Astrocyte (in vitro differentiated cells and primary cell): Measurements from ENCODE around the gene ETFB. TPM values are rescaled to one million over a fixed set of nuclear protein-coding genes. Genes with fewer than 3 reads are reported as not detected.

Experiments used
- DNase-seq: peaks from one replicate; pipeline ENCODE4 v3.0.0-alpha.2; 2010; ENCODE audit warnings: low read depth
- FAIRE-seq: peaks from 2 replicates; lab custom pipeline; 2011; peaks lifted over from hg19 to GRCh38; lab: Jason Lieb, UNC
- H2AFZ ChIP-seq: 2 replicates; pipeline ENCODE4 v1.6.0; 2012; ENCODE audit warnings: low read depth, low read length, inconsistent platforms
- H3K27ac ChIP-seq: 2 replicates; pipeline ENCODE4 v1.5.1; 2011; ENCODE audit warnings: low read depth, low read length, inconsistent platforms
- H3K27me3 ChIP-seq: 2 replicates; pipeline ENCODE4 v1.6.0; 2011; ENCODE audit warnings: low read length, inconsistent platforms; ENCODE audit not compliant: insufficient read depth
- H3K36me3 ChIP-seq: 2 replicates; pipeline ENCODE4 v1.5.1; 2011; ENCODE audit warnings: low read length, inconsistent platforms; ENCODE audit not compliant: insufficient read depth
- H3K4me1 ChIP-seq: 2 replicates; pipeline ENCODE4 v1.5.1; 2011; ENCODE audit warnings: low read length, inconsistent platforms; ENCODE audit not compliant: insufficient read depth
- H3K4me2 ChIP-seq: 2 replicates; pipeline ENCODE4 v1.6.0; 2012; ENCODE audit warnings: low read length, inconsistent platforms
- H3K4me3 ChIP-seq: 2 replicates; pipeline ENCODE4 v1.5.1; 2011; ENCODE audit warnings: low read depth, mild to moderate bottlenecking, low read length, inconsistent platforms; ENCODE audit not compliant: insufficient read depth
- H3K79me2 ChIP-seq: 2 replicates; pipeline ENCODE4 v1.6.0; 2012; ENCODE audit warnings: mild to moderate bottlenecking, low read length, inconsistent platforms; ENCODE audit not compliant: insufficient read depth
- H3K9ac ChIP-seq: 2 replicates; pipeline ENCODE4 v1.6.0; 2012; ENCODE audit warnings: mild to moderate bottlenecking, low read length, inconsistent platforms
- H3K9me3 ChIP-seq: 2 replicates; pipeline ENCODE4 v1.5.1; 2012; ENCODE audit warnings: low read depth, mild to moderate bottlenecking, low read length, inconsistent platforms; ENCODE audit not compliant: insufficient read depth
- H4K20me1 ChIP-seq: 2 replicates; pipeline ENCODE4 v1.6.0; 2012; ENCODE audit warnings: low read length, inconsistent platforms; ENCODE audit not compliant: insufficient read depth
- H3K27ac Mint-ChIP-seq: one replicate; pipeline ENCODE4 v1.8.0; 2021; ENCODE audit warnings: mild to moderate bottlenecking, mixed read lengths; ENCODE audit not compliant: unreplicated experiment
- H3K27me3 Mint-ChIP-seq: one replicate; pipeline ENCODE4 v1.8.0; 2021; ENCODE audit warnings: low read depth, mixed read lengths; ENCODE audit not compliant: unreplicated experiment
- H3K36me3 Mint-ChIP-seq: one replicate; pipeline ENCODE4 v1.8.0; 2021; ENCODE audit warnings: low read depth, mixed read lengths; ENCODE audit not compliant: unreplicated experiment
- H3K4me1 Mint-ChIP-seq: one replicate; pipeline ENCODE4 v1.8.0; 2021; ENCODE audit warnings: low read depth, mixed read lengths; ENCODE audit not compliant: unreplicated experiment
- H3K4me3 Mint-ChIP-seq: one replicate; pipeline ENCODE4 v1.8.0; 2021; ENCODE audit warnings: mild to moderate bottlenecking, moderate library complexity, mixed read lengths; ENCODE audit not compliant: unreplicated experiment
- H3K9me3 Mint-ChIP-seq: one replicate; pipeline ENCODE4 v1.8.0; 2021; ENCODE audit warnings: mild to moderate bottlenecking, mixed read lengths; ENCODE audit not compliant: unreplicated experiment
- CTCF ChIP-seq: IDR thresholded peaks from 2 replicates; pipeline ENCODE4 v1.5.1; 2011; ENCODE audit warnings: low read depth, mild to moderate bottlenecking, inconsistent platforms, low read length, moderate library complexity; ENCODE audit not compliant: insufficient read depth
- EZH2 ChIP-seq: IDR thresholded peaks from 2 replicates; pipeline ENCODE4 v1.6.1; 2012; ENCODE audit warnings: mild to moderate bottlenecking, low read length, inconsistent platforms; ENCODE audit not compliant: insufficient read depth
- total RNA-seq: library from RNA; stranded (reverse); gene quantifications from 2 replicates; pipeline ENCODE4 v1.2.1, GENCODE V29; 2021

The ETFB gene
- total RNA-seq, 1 donor from 2014 or later: 64.3 TPM

- H3K4me1 Mint-ChIP-seq: no peaks in the 10 kb centered on the region
- H3K4me3 ChIP-seq: no peak overlapping the region
- H3K9me3 Mint-ChIP-seq: peaks cover 4% of the 10 kb centered on the region
- H3K79me2 ChIP-seq: no peaks in the 10 kb centered on the region
- no peak overlapping the region for H3K27ac ChIP-seq
- FAIRE-seq: no peak
- H3K9ac ChIP-seq: no peak overlapping the region
- H3K27me3 ChIP-seq: no peaks in the 10 kb centered on the region
- no peaks in the 10 kb centered on the region for H4K20me1 ChIP-seq
- H3K4me1 ChIP-seq: no peaks in the 10 kb centered on the region
- H2AFZ ChIP-seq: no peak overlapping the region
- H3K9me3 ChIP-seq: peaks cover 2% of the 10 kb centered on the region
- H3K27me3 Mint-ChIP-seq: peaks cover 20% of the 10 kb centered on the region
- no peaks in the 10 kb centered on the region for H3K36me3 ChIP-seq
- no peak for DNase-seq
- H3K4me2 ChIP-seq: no peak overlapping the region
- no peak overlapping the region for H3K27ac Mint-ChIP-seq
- no peaks in the 10 kb centered on the region for H3K36me3 Mint-ChIP-seq
- no peak overlapping the region for H3K4me3 Mint-ChIP-seq
- TF ChIP-seq EZH2 (no peak), CTCF (no peak)
Observed at GRCh38 chr19:51316688-51317087, 49.5 kb downstream of the ETFB start.

GRCh38 chr19:51311351-51312257 lies 54.6 kb downstream of the ETFB start, which contains the start of gene IGLON5:
Gene IGLON5 (plus strand): TSS chr19:51311644. CDS start chr19:51311848, 204 bp downstream.
- Histone ChIP-seq H3K9ac (no peak within 1 kb of the TSS), H3K4me1 (no peaks in the 10 kb centered on the region), H3K36me3 (no peaks in the 10 kb centered on the region), H3K27ac (no peak within 1 kb of the TSS), H3K27me3 (no peaks in the 10 kb centered on the region), H2AFZ (no peak within 1 kb of the TSS), H3K4me3 (no peak within 1 kb of the TSS), H3K4me2 (no peak within 1 kb of the TSS), H3K79me2 (no peaks in the 10 kb centered on the region), H3K9me3 (peaks cover 3% of the 10 kb centered on the region), H4K20me1 (no peaks in the 10 kb centered on the region)
- DNase-seq (no peak), FAIRE-seq (no peak)
- peaks cover 9% of the 10 kb centered on the region for H3K9me3 Mint-ChIP-seq
- TF ChIP-seq EZH2 (no peak), CTCF (no peak)
- H3K27ac Mint-ChIP-seq: no peak within 1 kb of the TSS
- peak within 1 kb of the TSS; percentile 81 for H3K4me3 Mint-ChIP-seq
- peaks cover 24% of the 10 kb centered on the region for H3K27me3 Mint-ChIP-seq
- H3K36me3 Mint-ChIP-seq: no peaks in the 10 kb centered on the region
- H3K4me1 Mint-ChIP-seq: no peaks in the 10 kb centered on the region

DNA sequence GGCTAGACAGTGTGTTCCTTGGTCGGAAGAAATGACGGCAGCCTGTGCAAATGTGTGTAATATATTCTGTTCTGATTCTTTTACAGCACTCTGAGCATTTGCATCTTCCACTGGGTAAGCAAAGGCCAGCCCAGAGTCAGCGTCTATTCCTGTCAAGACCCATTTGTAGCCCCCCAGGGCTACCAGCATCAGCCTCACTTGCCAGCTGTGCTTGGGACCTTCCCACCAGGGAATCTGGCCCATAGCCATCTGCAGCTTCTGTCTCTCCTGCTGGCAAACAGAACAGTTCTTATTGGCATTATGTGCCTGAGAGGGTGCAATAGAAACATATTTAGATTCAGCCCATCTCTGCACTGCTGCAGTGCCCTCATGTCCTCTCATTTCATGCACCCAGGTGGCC lies 60.7 kb downstream of the ETFB start:
- Histone ChIP-seq H3K36me3 (no peaks in the 10 kb centered on the region), H3K4me1 (no peaks in the 10 kb centered on the region), H4K20me1 (no peaks in the 10 kb centered on the region), H2AFZ (no peak overlapping the region), H3K27ac (no peak overlapping the region), H3K4me3 (no peak overlapping the region), H3K4me2 (no peak overlapping the region), H3K9ac (no peak overlapping the region), H3K79me2 (no peaks in the 10 kb centered on the region), H3K27me3 (no peaks in the 10 kb centered on the region), H3K9me3 (peaks cover 11% of the 10 kb centered on the region)
- peaks cover 17% of the 10 kb centered on the region for H3K27me3 Mint-ChIP-seq
- DNase-seq: no peak
- TF ChIP-seq CTCF (no peak), EZH2 (no peak)
- peaks cover 9% of the 10 kb centered on the region for H3K9me3 Mint-ChIP-seq
- no peak overlapping the region for H3K4me3 Mint-ChIP-seq
- H3K27ac Mint-ChIP-seq: no peak overlapping the region
- FAIRE-seq: no peak
- no peaks in the 10 kb centered on the region for H3K4me1 Mint-ChIP-seq
- no peaks in the 10 kb centered on the region for H3K36me3 Mint-ChIP-seq
